ENCODE data around the gene ATMIN. TPM values are rescaled to one million over a fixed set of nuclear protein-coding genes. Genes with fewer than 3 reads are reported as not detected.

Gene ATMIN
- total and polyA plus RNA-seq, 2 of the 13 experiments (the other 11 are each of a cell fraction or from before 2014, with no cell fraction given), result 34.6 to 60.4 TPM

DNA sequence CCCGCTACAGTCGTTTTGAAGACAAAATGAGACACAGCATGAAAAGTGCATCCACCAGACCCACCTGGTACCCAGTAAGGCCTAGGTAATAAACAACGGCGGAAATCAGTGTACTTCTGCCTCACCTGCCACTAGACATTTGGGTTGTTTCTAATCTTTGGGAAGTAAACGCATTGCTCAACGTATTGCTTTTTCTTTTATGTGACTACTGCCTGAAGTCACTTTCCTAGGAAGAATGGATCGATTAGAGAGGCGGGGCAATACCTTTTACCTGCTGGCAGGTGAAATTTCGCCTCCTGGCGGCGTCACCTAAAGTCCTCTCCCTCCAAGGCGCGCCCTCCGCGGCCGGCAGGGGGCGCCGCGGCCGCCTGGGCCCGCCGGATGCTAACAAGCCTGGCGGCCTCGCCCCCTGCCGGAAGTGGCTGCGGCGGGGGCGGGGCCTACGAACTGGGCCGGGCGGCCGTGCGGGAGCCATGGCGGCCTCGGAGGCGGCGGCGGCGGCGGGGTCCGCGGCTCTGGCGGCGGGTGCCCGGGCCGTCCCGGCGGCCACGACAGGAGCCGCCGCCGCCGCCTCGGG lies at the start of gene ATMIN (continued):
- TF ChIP-seq ZNF33A (CRISPR knock-in tag; IDR thresholded peaks at IDR 0.05; ENCODE audit: borderline replicate concordance) (no peak), ZNF17 (CRISPR knock-in tag; IDR thresholded peaks at IDR 0.05) (no peak), FIP1L1 (IDR thresholded peaks at IDR 0.05; ENCODE audit: borderline replicate concordance, insufficient read depth, low read depth, low read length) (no peak), GPN1 (CRISPR knock-in tag; IDR thresholded peaks at IDR 0.05; ENCODE audit: borderline replicate concordance) (no peak), YY1 (IDR thresholded peaks at IDR 0.05; ENCODE audit: insufficient read depth, insufficient replicate concordance, low read depth, low read length) (peak; percentile 93), GABPA (IDR thresholded peaks at IDR 0.05; ENCODE audit: low read depth, low read length) (peak; percentile 82), GABPA (CRISPR knock-in tag; IDR thresholded peaks at IDR 0.05; ENCODE audit: low read depth) (peak; percentile 76), ZNF282 (IDR thresholded peaks at IDR 0.05; ENCODE audit: partially characterized antibody) (no peak), KAT7 (CRISPR knock-in tag; IDR thresholded peaks at IDR 0.05; ENCODE audit: borderline replicate concordance) (no peak), ATF4 (CRISPR knock-in tag; IDR thresholded peaks at IDR 0.05) (no peak; a peak in 1 of 4 replicates), ZNF510 (CRISPR knock-in tag; IDR thresholded peaks at IDR 0.05; ENCODE audit: low read depth) (no peak), SIN3B (IDR thresholded peaks at IDR 0.05; ENCODE audit: low read length) (0 out of 2 replicates have a peak, but pooled peaks have one; percentile 45), REPIN1 (CRISPR knock-in tag; IDR thresholded peaks at IDR 0.05; ENCODE audit: borderline replicate concordance, low read depth) (no peak), ZNF761 (CRISPR knock-in tag; conservative IDR thresholded peaks at IDR 0.05) (no peak), NR2C2 (CRISPR knock-in tag; IDR thresholded peaks at IDR 0.05; ENCODE audit: borderline replicate concordance) (peak; percentile 45; the same call in 1 of the 2 replicates), POGZ (CRISPR knock-in tag; IDR thresholded peaks at IDR 0.05) (peak; percentile 43; the same call in 1 of the 2 replicates), POGK (CRISPR knock-in tag; conservative IDR thresholded peaks at IDR 0.05) (peak; percentile 62; the same call in 1 of the 2 replicates), HDAC2 (CRISPR knock-in tag; IDR thresholded peaks at IDR 0.05) (peak; percentile 43; the same call in 1 of the 2 replicates)
- TF ChIP-seq, protein P1, sequence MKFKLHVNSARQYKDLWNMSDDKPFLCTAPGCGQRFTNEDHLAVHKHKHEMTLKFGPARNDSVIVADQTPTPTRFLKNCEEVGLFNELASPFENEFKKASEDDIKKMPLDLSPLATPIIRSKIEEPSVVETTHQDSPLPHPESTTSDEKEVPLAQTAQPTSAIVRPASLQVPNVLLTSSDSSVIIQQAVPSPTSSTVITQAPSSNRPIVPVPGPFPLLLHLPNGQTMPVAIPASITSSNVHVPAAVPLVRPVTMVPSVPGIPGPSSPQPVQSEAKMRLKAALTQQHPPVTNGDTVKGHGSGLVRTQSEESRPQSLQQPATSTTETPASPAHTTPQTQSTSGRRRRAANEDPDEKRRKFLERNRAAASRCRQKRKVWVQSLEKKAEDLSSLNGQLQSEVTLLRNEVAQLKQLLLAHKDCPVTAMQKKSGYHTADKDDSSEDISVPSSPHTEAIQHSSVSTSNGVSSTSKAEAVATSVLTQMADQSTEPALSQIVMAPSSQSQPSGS (CRISPR knock-in tag; IDR thresholded peaks at IDR 0.05), result peak; percentile 39; the same call in 1 of the 2 replicates
